ENCODE data around the gene DDX42.
"Not testable (repeated sequence)": the region's sequence is repeated elsewhere in the genome, so short reads cannot be mapped to it uniquely, and the experiment has no call there.

Gene DDX42

GRCh38 chr17:63780928-63781327 is 7.0 kb downstream of the DDX42 start:
- no peak for DNase-seq (ENCODE audit: low spot score)

DNA sequence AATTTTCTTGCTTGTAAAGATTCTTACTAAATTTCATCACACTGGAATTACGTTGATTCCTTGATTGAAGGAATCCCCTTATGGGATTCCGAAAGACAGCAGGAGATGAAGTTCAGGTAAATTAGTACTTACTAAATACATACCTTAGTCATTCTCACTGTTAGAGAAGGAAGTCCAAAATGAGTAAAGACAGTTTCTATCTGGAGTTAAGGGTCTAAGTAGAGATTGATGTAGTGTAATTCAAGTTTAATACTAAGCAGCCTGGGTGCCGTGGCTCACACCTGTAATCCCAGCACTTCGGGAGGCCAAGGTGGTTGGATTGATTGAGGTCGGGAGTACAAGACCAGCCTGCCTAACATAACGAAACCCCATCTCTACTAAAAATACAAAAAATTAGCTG is 9.6 kb downstream of the DDX42 start:
- DNase-seq (ENCODE audit: low spot score), result no peak

- no peak for DNase-seq (ENCODE audit: low spot score)
These were observed 11.6 kb downstream of the DDX42 start for GRCh38 chr17:63785556-63785955.

DNA sequence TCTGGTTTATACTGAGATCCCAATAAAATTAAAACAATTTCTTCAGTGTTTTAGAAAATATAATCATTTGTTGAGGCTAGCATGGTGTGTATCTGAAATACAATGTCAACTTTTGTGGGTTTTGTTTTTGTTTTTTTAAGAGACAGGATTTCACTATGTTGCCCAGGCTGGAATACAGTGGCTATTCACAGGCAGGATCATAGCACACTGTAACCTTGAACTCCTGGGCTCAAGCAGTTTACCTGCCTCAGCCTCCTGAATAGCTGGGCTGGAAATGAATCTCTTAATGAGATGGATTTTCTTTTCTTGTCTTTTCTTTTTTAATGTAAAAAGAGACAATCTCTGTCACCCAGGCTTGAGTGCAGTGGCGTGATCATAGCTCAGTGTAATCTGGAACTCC is 12.1 kb downstream of the DDX42 start:
- DNase-seq (ENCODE audit: low spot score), result no peak

DNA sequence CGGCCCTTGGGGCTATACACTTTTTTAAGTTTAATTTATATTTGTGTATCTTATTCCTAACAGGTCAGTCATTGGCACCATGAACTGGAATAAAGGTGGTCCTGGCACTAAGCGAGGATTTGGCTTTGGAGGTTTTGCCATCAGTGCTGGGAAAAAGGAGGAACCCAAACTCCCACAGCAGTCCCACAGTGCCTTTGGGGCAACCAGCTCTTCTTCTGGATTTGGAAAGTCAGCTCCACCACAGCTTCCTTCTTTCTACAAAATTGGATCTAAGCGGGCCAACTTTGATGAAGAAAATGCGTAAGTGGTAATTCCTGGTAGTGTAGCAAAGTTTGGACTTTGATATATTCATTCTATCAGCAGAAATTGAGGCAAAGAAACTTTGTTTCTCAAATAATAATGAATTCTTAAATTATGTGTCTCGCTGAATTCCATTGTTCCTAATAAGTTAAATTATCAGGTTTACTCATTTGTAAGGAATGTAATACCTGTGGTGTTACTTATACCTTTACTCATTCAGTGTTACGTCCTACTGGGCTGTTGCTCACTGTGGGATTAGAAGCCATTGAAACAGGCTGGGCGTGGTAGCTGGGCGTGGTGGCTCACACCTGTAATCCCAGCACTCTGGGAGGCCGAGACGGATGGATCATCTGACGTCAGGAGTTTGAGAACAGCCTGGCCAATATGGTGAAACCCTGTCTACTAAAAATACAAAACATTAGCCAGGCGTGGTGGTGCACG is 13.2 kb downstream of the DDX42 start:
- no peak for DNase-seq (ENCODE audit: low spot score)

DNA sequence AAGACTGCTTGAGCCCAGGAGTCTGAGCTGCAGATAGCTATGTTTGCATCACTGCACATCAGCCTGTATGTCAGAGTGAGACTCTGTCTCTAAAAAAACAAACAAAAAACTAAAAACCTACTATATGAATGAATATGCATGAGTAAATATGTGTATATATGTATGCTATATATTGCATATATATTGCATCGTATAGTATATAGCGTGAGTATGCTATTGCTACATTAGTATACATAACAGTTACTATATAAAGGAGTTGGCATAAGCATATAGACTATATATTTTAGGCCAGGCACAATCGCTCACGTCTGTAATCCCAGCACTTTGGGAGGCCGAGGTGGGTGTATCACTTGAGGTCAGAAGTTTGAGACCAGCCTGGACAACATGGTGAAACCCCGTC is 16.1 kb downstream of the DDX42 start:
- no peak for DNase-seq (ENCODE audit: low spot score)

DNA sequence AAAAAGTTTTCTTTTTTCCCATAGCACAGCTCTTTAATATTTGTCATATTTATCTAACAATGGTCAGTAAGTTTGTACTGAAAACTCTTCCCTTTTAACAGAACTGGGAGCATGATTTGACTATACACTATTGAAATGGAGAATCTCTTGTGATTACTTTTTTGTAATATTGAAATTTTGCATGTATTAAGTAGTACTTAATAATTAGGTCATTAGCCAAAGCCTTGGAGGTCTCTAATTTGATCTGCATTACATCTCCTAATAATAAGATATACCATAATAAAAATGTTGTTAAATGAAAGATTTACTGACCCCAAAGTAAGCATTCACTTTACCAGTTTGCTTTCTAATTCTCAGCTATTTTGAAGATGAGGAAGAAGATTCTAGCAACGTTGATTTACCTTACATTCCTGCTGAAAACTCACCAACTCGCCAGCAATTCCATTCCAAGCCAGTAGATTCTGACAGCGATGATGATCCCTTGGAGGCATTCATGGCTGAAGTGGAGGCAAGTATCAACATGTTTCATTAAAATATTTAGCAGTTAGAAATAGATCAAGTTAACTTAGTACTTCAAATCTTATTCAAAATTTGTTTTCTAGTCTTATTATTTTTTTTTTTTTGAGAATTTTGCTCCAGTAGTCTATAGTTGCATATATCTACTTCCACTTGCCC is 18.2 kb downstream of the DDX42 start:
- no peak for DNase-seq (ENCODE audit: low spot score)

GRCh38 chr17:63796375-63796774 is 22.4 kb downstream of the DDX42 start:
- not testable (repeated sequence) for DNase-seq (ENCODE audit: low spot score)

- DNase-seq (ENCODE audit: low spot score), result no peak
These were observed 24.7 kb downstream of the DDX42 start for GRCh38 chr17:63798572-63799106.

DNA sequence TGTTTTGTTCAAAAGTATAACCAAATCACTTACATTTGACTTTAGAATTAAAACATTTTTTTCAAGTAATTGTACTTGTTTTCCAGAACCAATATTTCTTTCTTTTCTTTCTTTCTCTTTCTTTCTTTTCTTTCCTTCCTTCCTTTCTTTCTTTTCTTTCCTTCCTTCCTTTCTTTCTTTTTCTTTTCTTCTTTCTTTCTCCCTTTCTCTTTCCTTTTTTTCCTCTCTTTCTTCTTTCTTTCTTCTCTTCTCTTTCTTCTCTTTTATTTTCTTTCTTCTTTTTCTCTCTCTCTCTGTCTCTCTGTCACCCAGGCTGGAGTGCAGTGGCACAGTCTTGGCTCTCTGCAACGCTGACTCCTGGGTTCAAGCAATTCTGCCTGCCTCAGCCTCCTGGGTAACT is 26.8 kb downstream of the DDX42 start:
- no peak for DNase-seq (ENCODE audit: low spot score)

- no peak for DNase-seq (ENCODE audit: low spot score)
These were observed 30.4 kb downstream of the DDX42 start for GRCh38 chr17:63804328-63804727.

- no peak for DNase-seq (ENCODE audit: low spot score)
These were observed 31.6 kb downstream of the DDX42 start for GRCh38 chr17:63805591-63805990.

DNA sequence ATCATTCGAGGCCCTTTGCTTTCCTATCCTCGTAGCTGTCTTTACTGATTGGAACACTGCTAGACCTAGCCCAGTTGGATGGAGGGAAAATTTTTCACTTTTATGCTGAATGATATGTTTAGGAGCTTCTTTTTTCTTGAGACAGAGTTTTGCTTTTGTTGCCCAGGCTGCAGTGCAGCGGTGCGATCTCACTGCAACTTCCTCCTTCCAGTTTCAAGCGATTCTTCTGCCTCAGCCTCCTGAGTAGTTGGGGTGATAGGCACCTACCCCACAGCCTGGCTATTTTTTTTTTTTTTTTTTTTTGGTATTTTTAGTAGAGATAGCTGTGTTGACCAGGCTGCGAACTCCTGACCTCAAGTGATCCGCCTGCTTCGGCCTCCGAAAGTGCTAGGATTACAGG is 36.0 kb downstream of the DDX42 start:
- DNase-seq (ENCODE audit: low spot score), result no peak

DNA sequence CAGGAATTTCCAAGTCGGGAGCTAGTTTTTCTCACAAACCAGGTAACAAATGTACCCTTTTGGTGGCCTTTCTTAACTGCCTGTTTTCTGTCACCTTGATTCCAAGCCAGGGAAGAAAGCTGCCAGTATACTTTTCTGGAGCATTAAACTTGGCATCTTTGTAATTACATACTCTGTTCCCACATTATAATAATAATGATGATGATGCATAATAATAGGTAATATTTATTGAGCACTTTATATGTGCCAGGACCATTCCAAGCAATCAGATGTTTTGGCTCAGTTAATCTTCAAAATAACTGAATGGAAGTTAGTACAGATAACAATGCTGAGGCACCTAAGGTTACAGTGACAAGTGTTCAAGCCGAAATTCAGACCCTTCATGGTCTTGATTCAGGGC is 42.2 kb downstream of the DDX42 start:
- no peak for DNase-seq (ENCODE audit: low spot score)

GRCh38 chr17:63816669-63817068 is 42.7 kb downstream of the DDX42 start:
- DNase-seq (ENCODE audit: low spot score), result no peak

DNA sequence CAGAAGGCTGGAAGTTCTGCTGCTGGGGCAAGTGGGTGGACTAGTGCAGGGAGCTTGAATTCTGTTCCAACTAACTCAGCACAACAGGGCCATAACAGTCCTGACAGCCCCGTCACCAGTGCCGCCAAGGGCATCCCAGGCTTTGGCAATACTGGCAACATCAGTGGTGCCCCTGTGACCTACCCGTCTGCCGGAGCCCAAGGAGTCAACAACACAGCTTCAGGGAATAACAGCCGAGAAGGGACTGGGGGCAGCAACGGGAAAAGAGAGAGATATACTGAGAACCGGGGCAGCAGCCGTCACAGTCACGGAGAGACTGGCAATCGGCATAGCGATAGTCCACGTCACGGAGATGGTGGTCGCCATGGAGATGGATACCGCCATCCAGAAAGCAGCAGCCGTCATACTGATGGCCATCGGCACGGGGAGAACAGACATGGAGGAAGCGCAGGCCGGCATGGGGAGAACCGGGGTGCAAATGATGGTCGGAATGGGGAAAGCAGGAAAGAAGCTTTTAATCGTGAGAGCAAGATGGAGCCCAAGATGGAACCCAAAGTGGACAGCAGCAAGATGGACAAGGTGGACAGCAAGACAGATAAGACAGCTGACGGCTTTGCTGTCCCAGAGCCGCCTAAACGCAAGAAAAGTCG is 43.9 kb downstream of the DDX42 start:
- DNase-seq (ENCODE audit: low spot score), result no peak

- no peak for DNase-seq (ENCODE audit: low spot score)
These were observed 45.2 kb downstream of the DDX42 start for GRCh38 chr17:63819131-63819530.

- no peak for DNase-seq (ENCODE audit: low spot score)
These were observed 45.9 kb downstream of the DDX42 start for GRCh38 chr17:63819585-63820537.

- no peak for DNase-seq (ENCODE audit: low spot score)
These were observed 47.1 kb downstream of the DDX42 start for GRCh38 chr17:63820963-63821561.

DNA sequence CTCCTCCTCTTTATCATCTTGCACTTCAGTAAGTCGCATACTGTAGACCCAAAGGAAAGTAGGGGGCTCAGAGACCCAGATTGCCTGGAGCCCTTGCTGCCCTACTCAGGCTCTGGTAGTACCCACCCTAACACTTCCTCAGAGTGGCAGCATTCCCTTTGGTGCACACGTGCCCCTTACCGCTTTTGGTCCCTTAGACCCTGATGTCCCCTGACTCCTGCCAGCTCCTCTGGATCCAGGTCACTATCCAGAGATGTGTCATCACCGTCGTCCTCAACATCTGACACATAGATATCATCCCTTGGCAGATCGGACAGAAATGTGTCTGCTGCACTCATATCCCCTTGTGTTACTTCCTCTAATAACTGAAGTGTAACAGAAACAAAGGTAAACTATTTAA is 47.8 kb downstream of the DDX42 start:
- DNase-seq (ENCODE audit: low spot score), result no peak

GRCh38 chr17:63822537-63822936 is 48.6 kb downstream of the DDX42 start:
- DNase-seq (ENCODE audit: low spot score), result no peak
